Measurements from ENCODE around the gene SENP5.

DNA sequence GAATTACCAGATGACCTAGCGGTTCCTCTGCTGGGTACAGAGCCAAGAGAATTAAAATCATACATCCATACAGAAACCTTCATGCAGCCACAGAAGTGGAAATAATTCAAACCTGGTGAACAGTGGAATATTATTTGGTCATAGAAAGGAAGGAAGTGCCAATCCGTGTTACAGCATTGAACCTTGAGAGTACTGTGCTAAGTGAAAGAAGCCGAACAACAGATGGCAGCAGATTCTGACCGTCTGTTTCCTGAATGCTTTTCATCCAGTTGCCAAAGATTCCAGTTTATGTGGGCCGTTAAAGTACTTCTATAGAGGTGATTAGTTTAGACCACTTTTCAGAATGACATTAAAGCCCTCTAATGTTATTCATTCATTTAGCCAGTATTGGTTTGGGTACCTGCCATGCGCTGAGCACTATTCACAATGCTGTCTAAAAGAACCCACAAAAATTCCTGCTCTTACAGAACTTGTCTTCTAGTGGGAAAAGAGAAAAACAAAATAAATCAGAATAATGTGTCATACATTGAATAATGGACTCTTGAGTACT lies 45.8 kb upstream of the SENP5 start:
- TF ChIP-seq CTCF (IDR thresholded peaks at IDR 0.05) = no peak
- no peak for TF ChIP-seq POLR2A (IDR thresholded peaks at IDR 0.05)

Data from right lobe of liver (tissue), 4 donors.